22Rv1 (cell line): Measurements from ENCODE around the gene LCN12.

Experiments used
- H3K27ac ChIP-seq: fragments of 450-650 bp; 2 replicates; pipeline ENCODE4 v1.5.1; 2017
- CTCF ChIP-seq: fragments of 450-650 bp; IDR thresholded peaks from 2 replicates; pipeline ENCODE4 v1.5.1; 2017; ENCODE audit warnings: mild to moderate bottlenecking
- ZFX ChIP-seq: fragments of 450-650 bp; IDR thresholded peaks from 2 replicates; pipeline ENCODE4 v1.6.1; 2017; ENCODE audit warnings: antibody characterized with exemption, borderline replicate concordance

LCN12 gene

DNA sequence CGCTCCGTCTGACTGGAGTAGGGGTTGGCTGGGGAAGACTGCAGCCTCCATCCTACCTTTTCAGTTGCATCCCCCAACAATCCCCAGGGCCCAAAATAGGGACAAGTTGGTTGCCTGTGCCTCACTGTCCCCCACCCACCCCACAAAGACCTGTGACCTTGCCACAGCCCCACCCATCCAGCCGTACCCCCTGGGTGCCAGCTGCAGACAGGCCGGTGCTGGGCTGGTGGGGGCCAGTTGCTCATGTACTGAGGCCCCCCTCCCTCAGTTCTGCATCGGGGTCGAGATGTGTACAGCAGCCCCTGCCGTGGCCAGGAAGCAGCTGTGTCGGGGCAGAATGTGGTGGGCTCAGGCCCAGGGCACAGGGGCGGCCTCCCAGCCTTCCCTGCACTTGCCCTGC lies 31.1 kb downstream of the LCN12 start:
- TF ChIP-seq CTCF (no peak), ZFX (no peak)
- H3K27ac ChIP-seq, result no peak overlapping the region

- no peak overlapping the region for H3K27ac ChIP-seq
- TF ChIP-seq ZFX (no peak), CTCF (no peak)
Observed at GRCh38 chr9:136983656-136984314, 31.7 kb downstream of the LCN12 start.

DNA sequence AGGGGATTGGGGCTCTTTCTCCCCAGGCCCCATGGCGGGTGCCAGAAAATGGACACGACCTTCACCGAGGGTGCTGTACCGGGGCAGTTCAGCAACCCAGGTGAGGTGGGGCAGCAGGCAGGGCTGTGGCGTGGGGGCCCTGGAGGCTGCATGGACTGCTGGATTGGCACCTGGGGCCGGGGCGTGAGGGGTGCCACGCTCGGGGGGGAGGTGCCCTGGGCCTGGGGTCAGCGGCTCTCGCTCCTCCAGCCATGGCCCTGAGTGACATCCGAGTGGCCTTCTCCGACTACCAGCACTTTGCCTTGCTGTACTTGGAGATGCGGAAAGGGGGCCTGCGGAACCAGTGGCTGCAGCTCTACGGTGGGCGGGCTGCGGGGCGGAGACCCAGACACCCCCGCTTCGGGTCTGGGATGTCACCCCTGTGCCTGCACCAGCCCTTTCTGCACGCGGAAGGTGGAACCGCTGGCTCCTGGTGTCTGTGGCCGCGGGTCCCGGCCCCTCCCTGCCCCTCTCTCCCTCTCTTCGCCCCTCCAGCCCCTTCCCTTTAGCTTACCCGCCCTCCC lies 32.5 kb downstream of the LCN12 start:
- TF ChIP-seq CTCF (no peak), ZFX (no peak)

DNA sequence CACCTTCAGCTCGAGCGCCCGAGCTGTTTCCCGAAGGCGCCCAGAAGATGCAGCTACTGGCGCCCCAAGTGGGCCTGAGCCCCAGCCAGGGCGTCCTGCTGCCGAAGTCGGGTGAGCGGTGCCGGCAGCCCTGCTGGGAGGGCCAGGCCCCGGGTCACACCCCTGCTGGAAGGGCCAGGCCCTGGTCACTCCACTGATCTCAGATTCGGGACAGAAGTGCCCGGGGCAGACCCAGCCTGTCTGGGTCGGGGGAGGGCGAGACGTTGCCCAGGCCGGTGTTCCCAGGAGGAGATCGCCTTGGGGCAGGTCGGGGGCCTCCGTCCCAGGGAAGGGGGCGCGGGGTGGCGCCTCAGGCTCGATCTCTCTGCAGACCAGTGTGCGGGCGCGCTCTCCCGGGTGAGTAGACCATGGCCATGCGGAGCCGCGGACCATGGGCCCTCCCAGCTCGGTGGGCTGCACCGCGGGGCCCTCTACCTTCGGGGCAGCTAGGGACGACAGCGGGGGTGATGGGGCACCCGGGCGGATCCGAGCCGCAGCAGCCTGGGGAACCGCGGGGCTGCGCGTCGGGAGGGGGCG lies 33.0 kb downstream of the LCN12 start:
- no peak for TF ChIP-seq CTCF
- no peak for TF ChIP-seq ZFX

More for the DNA sequence above, 32.5 kb downstream of the LCN12 start:
- H3K27ac ChIP-seq, result no peak overlapping the region

GRCh38 chr9:136985853-136986252 lies 33.8 kb downstream of the LCN12 start:
- no peak overlapping the region for H3K27ac ChIP-seq
- no peak for TF ChIP-seq CTCF
- TF ChIP-seq ZFX, result no peak

More for the DNA sequence above, 33.0 kb downstream of the LCN12 start:
- H3K27ac ChIP-seq, result no peak overlapping the region

GRCh38 chr9:136988872-136989271 lies 36.8 kb downstream of the LCN12 start:
- H3K27ac ChIP-seq, result no peak overlapping the region
- TF ChIP-seq ZFX, result no peak
- no peak for TF ChIP-seq CTCF
